ENCODE measurements around the gene LGR4. TPM values are rescaled to one million over a fixed set of nuclear protein-coding genes. Genes with fewer than 3 reads are reported as not detected.

Gene LGR4
- total and polyA plus RNA-seq, 4 donors, result 27.7 to 65.7 (median 40.6) TPM

DNA sequence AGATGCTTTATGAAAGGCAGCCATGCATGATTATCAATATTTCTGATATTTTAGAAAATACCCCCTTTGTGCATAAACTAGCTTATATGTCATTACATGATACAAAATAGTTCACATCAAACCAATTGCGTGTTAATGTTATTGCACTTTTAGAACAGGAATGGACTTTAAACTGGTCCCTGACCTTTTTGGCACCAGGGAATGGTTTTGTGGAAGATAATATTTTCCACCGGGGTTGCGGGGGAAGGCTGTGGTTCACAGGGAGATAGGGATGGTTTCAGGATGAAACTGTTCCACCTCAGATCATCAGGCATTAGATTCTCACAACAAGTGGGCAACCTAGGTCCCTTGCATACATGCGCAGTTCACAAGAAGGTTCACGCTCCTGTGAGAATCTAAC is 16.5 kb upstream of the LGR4 start:
- no peaks in the 10 kb centered on the region for H3K9me3 ChIP-seq (ENCODE audit: control insufficient read depth, insufficient read depth, low read length)
- no peak for DNase-seq (ENCODE audit: low read depth in 4 of 6, low spot score in 6 of 6)
- no peak overlapping the region for H3K4me3 ChIP-seq (ENCODE audit: low read depth, low read length)
- H3K27ac ChIP-seq (ENCODE audit: low read depth, low read length), result no peak overlapping the region
- WGBS (ENCODE audit: insufficient coverage), result 100% methylated on average over 2 of the region's 5 CpGs
- peaks cover 15% of the 10 kb centered on the region for H3K36me3 ChIP-seq (ENCODE audit: control insufficient read depth, insufficient read depth, low read length)
- H3K4me1 ChIP-seq (ENCODE audit: control insufficient read depth, insufficient read depth, low read length), result no peaks in the 10 kb centered on the region
- no peaks in the 10 kb centered on the region for H3K27me3 ChIP-seq (ENCODE audit: control insufficient read depth, insufficient read depth, low read length)

DNA sequence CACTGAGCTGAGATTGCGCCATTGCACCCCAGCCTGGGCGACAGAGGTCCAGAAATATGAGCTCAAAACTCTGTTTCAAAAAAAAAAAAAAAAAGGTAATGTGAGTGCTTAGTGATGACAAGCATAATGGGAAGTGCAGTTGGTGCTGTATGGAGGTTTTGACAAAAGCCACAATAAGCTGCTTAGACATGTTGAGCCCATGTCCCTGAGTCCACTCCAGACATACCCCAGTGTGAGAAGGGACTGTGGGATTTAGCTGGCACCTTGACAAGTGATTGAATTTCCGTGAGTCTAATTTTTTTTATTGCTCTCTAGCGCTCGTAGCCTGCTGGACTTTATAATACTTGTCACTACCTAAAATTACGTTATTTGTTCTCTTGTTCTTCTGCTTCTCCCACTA is 15.1 kb upstream of the LGR4 start:
- H3K27me3 ChIP-seq (ENCODE audit: control insufficient read depth, insufficient read depth, low read length), result no peaks in the 10 kb centered on the region
- DNase-seq (ENCODE audit: low read depth in 4 of 6, low spot score in 6 of 6), result no peak
- H3K36me3 ChIP-seq (ENCODE audit: control insufficient read depth, insufficient read depth, low read length), result peaks cover 11% of the 10 kb centered on the region
- no peak overlapping the region for H3K4me3 ChIP-seq (ENCODE audit: low read depth, low read length)
- WGBS (ENCODE audit: insufficient coverage), result 100% methylated on average over 1 of the region's 6 CpGs
- no peaks in the 10 kb centered on the region for H3K9me3 ChIP-seq (ENCODE audit: control insufficient read depth, insufficient read depth, low read length)
- no peak overlapping the region for H3K27ac ChIP-seq (ENCODE audit: low read depth, low read length)
- H3K4me1 ChIP-seq (ENCODE audit: control insufficient read depth, insufficient read depth, low read length), result no peaks in the 10 kb centered on the region

DNA sequence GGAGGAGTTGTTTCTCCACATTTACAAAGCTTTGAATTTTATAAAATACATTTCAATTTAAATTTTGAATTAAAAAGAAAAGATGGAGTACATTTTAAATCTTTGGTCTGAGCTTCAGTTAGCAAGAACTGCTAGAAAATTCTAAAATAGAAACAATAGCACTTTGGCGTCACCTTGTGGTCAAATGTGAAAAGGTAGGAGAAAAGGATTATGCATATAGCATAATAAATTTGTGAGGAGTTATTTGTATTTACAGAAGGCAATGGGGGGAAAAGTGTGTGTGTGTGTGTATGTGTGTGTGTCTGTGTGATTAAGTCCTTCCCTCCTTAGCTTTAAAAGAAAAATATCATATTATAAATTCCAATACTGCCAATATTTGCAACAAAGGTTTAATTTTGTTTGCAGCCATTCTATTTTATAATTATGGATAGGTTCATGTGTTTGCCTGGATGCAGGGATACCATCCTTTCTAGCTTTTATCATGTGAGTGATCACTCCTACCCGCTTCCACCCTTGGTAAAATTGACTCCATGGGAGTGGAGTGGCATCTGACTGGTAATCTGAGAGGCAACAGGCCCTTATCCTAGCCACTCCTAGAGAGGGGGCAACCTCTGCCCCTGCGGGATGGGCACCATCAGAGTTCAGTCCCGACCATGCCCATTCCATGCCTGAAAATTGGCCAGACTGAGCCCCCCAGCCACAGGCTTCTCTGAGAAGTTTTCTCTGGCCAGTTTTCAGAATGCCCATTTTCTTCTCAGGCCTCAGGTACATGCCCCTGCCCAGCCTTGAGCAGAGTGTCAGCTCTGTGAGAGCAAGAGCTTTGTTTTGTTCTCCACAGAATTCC is 13.6 kb upstream of the LGR4 start:
- no peaks in the 10 kb centered on the region for H3K27me3 ChIP-seq (ENCODE audit: control insufficient read depth, insufficient read depth, low read length)
- no peak overlapping the region for H3K4me3 ChIP-seq (ENCODE audit: low read depth, low read length)
- DNase-seq (ENCODE audit: low read depth in 4 of 6, low spot score in 6 of 6), result peak in 4 of 6 donors; percentile 63 to 94 (median 82)
- WGBS (ENCODE audit: insufficient coverage), result 40% methylated on average over 2 of the region's 4 CpGs
- H3K4me1 ChIP-seq (ENCODE audit: control insufficient read depth, insufficient read depth, low read length), result no peaks in the 10 kb centered on the region
- H3K36me3 ChIP-seq (ENCODE audit: control insufficient read depth, insufficient read depth, low read length), result peaks cover 7% of the 10 kb centered on the region
- H3K9me3 ChIP-seq (ENCODE audit: control insufficient read depth, insufficient read depth, low read length), result no peaks in the 10 kb centered on the region
- no peak overlapping the region for H3K27ac ChIP-seq (ENCODE audit: low read depth, low read length)

DNA sequence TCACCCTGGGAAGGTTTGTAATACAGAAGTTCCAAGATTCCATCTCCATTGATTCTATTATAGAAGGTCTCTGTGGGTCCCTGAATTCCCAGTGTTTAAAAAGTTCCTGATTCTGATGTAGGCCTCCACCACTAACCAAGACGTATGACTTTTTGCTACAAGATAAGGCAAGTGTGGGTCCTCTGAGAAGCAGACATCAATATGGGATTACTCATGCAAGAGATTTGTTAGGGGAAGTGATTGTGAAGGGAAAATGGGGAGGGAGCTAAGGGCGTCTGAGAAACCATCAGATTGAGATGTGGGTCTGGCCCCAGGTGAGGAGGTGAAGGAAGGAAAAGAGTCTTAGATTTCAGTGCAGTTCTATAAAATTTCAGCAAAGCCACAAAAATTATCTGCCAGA is 10.2 kb upstream of the LGR4 start:
- no peak for DNase-seq (ENCODE audit: low read depth in 4 of 6, low spot score in 6 of 6)
- Histone ChIP-seq H3K4me1 (ENCODE audit: control insufficient read depth, insufficient read depth, low read length) (no peaks in the 10 kb centered on the region), H3K36me3 (ENCODE audit: control insufficient read depth, insufficient read depth, low read length) (no peaks in the 10 kb centered on the region), H3K4me3 (ENCODE audit: low read depth, low read length) (no peak overlapping the region), H3K9me3 (ENCODE audit: control insufficient read depth, insufficient read depth, low read length) (no peaks in the 10 kb centered on the region), H3K27ac (ENCODE audit: low read depth, low read length) (no peak overlapping the region), H3K27me3 (ENCODE audit: control insufficient read depth, insufficient read depth, low read length) (no peaks in the 10 kb centered on the region)
- 100% methylated on average over 2 of the region's 2 CpGs for WGBS (ENCODE audit: insufficient coverage)

DNA sequence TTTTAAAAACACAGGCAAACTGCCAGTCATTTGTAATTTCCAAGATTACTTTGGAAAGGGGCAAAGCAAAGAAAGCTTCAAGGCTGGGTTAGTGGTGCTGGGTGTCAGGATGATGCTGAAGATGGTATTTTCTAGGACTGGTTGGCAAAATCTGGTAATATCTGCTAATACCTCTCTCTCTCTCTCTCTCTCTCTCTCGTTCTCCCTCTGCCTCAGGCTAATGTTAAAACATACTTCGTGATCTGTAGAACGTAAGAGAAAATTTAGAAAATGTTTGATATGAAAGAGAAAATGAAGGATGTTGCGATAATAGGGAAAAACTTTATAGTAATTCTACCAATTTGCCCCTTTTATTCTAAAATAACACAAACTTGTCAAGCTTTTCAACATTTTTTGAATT is 9.4 kb upstream of the LGR4 start:
- no peak for DNase-seq (ENCODE audit: low read depth in 4 of 6, low spot score in 6 of 6)
- no peaks in the 10 kb centered on the region for H3K36me3 ChIP-seq (ENCODE audit: control insufficient read depth, insufficient read depth, low read length)
- no peak overlapping the region for H3K4me3 ChIP-seq (ENCODE audit: low read depth, low read length)
- no peaks in the 10 kb centered on the region for H3K27me3 ChIP-seq (ENCODE audit: control insufficient read depth, insufficient read depth, low read length)
- H3K9me3 ChIP-seq (ENCODE audit: control insufficient read depth, insufficient read depth, low read length), result no peaks in the 10 kb centered on the region
- no peak overlapping the region for H3K27ac ChIP-seq (ENCODE audit: low read depth, low read length)
- WGBS (ENCODE audit: insufficient coverage), result no CpG with 5 or more reads among the region's 4 CpGs
- no peaks in the 10 kb centered on the region for H3K4me1 ChIP-seq (ENCODE audit: control insufficient read depth, insufficient read depth, low read length)

DNA sequence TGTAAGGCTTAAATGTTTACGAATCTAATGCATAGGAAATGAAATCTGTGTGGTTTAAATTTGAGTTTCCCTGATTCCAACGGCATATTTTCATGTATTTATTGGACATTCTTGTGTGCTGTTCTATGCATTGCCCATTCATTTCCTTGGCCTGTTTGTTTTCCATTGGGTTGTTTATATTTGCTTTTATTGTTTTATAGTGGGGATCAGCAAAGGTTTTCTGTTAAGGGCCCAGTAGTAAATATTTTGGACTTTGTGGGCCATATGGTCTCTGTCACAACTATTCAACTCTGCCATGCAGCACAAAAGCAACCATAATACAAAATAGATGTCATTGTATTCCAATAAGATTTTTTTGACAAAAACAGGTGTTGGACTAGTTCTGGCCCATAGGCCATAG is 5.2 kb upstream of the LGR4 start:
- Histone ChIP-seq H3K27ac (ENCODE audit: low read depth, low read length) (no peak overlapping the region), H3K9me3 (ENCODE audit: control insufficient read depth, insufficient read depth, low read length) (no peaks in the 10 kb centered on the region), H3K4me3 (ENCODE audit: low read depth, low read length) (no peak overlapping the region), H3K36me3 (ENCODE audit: control insufficient read depth, insufficient read depth, low read length) (no peaks in the 10 kb centered on the region), H3K4me1 (ENCODE audit: control insufficient read depth, insufficient read depth, low read length) (no peaks in the 10 kb centered on the region), H3K27me3 (ENCODE audit: control insufficient read depth, insufficient read depth, low read length) (no peaks in the 10 kb centered on the region)
- no CpG with 5 or more reads among the region's 2 CpGs for WGBS (ENCODE audit: insufficient coverage)
- no peak for DNase-seq (ENCODE audit: low read depth in 4 of 6, low spot score in 6 of 6)

DNA sequence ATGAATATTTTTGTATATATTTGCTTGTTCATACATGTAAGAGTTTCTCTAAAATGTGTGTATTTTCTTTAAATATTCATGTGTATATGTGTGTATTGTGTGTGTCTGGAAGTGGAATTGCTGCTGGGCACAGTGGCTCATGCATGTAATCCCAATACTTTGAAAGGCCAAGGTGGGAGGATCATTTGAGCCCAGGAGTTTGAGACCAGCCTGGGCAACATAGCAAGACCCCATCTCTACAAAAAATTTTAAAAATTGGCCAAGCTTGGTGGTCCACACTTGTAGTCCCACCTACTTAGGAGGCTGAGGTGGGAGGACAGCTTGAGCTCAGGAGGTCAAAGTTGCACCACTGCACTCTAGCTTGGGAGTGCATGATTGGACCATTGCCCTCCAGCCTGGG is 4.7 kb upstream of the LGR4 start:
- H3K4me3 ChIP-seq (ENCODE audit: low read depth, low read length), result no peak overlapping the region
- no peaks in the 10 kb centered on the region for H3K36me3 ChIP-seq (ENCODE audit: control insufficient read depth, insufficient read depth, low read length)

DNA sequence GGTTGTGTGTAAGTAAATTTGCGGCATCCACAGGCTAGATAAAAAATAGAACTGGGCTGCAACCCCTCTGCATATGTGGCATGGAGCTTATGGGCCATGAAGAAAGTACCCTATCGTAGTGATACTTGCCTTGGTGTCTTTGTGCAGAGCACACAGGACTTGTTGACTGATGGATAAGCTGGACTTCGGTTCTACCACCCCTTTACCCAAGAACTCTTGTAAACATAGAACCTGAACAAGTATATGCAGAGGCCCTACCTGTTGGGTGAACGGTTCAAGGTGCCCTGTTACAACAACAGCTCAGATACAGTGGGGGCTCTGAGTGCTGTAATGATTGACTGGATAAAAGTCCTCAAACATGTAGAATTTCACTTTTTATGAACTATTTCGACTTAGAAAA is 3.0 kb upstream of the LGR4 start:
- Histone ChIP-seq H3K9me3 (ENCODE audit: control insufficient read depth, insufficient read depth, low read length) (no peaks in the 10 kb centered on the region), H3K27ac (ENCODE audit: low read depth, low read length) (no peak overlapping the region), H3K4me1 (ENCODE audit: control insufficient read depth, insufficient read depth, low read length) (no peaks in the 10 kb centered on the region), H3K36me3 (ENCODE audit: control insufficient read depth, insufficient read depth, low read length) (no peaks in the 10 kb centered on the region), H3K27me3 (ENCODE audit: control insufficient read depth, insufficient read depth, low read length) (no peaks in the 10 kb centered on the region), H3K4me3 (ENCODE audit: low read depth, low read length) (no peak overlapping the region)
- DNase-seq (ENCODE audit: low read depth in 4 of 6, low spot score in 6 of 6), result no peak
- 88% methylated on average over 1 of the region's 5 CpGs for WGBS (ENCODE audit: insufficient coverage)

More for the DNA sequence above, 4.7 kb upstream of the LGR4 start:
- Histone ChIP-seq H3K27ac (ENCODE audit: low read depth, low read length) (no peak overlapping the region), H3K9me3 (ENCODE audit: control insufficient read depth, insufficient read depth, low read length) (no peaks in the 10 kb centered on the region), H3K4me1 (ENCODE audit: control insufficient read depth, insufficient read depth, low read length) (no peaks in the 10 kb centered on the region), H3K27me3 (ENCODE audit: control insufficient read depth, insufficient read depth, low read length) (no peaks in the 10 kb centered on the region)
- DNase-seq (ENCODE audit: low read depth in 4 of 6, low spot score in 6 of 6), result no peak

DNA sequence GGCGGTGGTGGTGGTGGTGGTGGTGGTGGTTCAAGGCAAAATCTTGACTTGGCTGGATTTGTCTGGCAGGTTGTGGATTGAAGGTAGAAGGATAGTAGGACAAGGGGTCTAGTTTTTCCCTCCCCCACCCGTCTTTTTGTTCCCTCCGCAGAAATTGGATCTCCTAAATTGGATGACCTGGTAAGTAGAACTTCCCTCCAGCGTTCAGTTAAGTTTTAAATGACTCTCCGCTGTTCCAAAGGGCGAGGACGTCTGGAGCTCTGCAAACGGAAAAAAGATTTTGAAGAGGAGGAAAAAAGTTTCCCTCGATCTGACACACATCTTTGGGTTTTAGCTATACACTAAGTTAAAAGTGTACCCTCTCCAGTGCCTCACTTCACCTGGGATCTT is 422 bp upstream of the LGR4 start:
- Histone ChIP-seq H3K4me3 (ENCODE audit: low read depth, low read length) (peak overlapping the region; percentile 74), H3K27ac (ENCODE audit: low read depth, low read length) (peak overlapping the region; percentile 35), H3K36me3 (ENCODE audit: control insufficient read depth, insufficient read depth, low read length) (no peaks in the 10 kb centered on the region), H3K27me3 (ENCODE audit: control insufficient read depth, insufficient read depth, low read length) (no peaks in the 10 kb centered on the region), H3K9me3 (ENCODE audit: control insufficient read depth, insufficient read depth, low read length) (no peaks in the 10 kb centered on the region), H3K4me1 (ENCODE audit: control insufficient read depth, insufficient read depth, low read length) (no peaks in the 10 kb centered on the region)
- no CpG with 5 or more reads among the region's 9 CpGs for WGBS (ENCODE audit: insufficient coverage)
- no peak for DNase-seq (ENCODE audit: low read depth in 4 of 6, low spot score in 6 of 6)

Data from spinal cord (tissue), 10 donors.